NCI-H82 treated with DMSO at 0.1 percent for 48 hours (cell line): Measurements from ENCODE around the gene ZNF503.

Source experiments
- DNase-seq: peaks from one replicate; lab custom pipeline; 2025; ENCODE audit not compliant: unreplicated experiment; lab: John Stamatoyannopoulos, UW

Gene ZNF503

DNA sequence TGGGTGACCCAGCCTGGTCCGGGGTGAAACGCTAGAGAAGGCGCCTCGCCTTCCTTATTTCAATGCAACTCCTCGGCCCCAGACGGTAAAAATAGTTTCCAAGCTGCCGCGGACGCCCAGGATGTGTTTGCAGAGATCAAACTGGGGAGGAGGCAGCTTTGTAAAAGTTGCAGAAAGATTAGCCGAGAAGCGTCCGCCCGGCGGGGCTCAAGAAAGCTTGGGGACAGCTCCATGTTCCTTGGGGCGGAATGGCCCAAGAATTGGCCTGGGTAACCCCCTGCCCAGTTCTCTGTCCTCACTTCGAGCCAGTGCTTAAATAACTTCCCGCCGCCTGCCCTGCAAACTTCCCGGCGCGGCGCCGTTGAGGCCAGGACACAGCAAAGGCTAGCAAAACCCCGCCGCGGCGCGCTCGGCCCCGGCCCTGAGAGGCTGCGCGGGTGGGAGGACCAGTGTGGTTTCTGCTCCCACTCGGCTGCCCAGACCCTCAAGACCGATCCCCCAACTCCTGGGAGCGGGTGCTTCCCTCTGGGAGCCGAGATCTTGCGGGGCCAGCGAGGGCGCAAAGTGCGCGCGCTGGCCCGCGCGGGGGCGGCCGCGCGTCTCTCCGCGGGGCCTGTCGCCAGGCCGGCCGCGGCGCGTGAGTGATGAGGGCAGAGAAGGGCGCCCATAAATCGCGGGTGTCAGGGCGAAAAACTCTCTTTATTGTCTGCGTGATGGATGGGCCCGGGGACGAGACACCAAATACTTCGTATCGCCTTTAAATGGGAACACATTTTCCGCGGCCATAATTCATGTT, 6.3 kb upstream of the ZNF503 start:
- DNase-seq, result no peak

DNA sequence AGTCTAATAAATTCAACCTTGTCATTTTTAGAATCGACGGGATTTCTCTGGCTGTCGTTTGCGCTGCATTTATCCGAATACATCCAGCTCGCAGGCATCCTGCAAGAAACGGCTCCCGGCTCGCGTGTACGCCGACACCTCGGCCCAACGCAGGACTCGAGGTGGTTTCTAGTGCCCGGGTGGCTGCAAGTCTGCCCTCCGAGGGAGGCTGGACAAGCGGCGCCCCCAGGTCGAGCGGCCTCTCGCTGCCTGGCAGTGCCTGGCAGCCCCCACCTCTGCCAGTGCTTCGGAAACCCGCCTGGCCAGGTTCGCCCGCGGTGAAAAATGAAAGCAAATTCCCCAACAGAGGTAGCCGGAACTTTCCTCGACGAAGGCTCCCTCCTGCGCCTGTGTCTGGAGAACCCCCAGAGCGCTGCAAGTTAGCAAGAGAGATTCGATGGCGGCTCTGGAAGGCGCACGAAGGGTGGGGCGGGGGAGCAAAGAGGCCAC, 5.7 kb upstream of the ZNF503 start:
- DNase-seq, result no peak

DNA sequence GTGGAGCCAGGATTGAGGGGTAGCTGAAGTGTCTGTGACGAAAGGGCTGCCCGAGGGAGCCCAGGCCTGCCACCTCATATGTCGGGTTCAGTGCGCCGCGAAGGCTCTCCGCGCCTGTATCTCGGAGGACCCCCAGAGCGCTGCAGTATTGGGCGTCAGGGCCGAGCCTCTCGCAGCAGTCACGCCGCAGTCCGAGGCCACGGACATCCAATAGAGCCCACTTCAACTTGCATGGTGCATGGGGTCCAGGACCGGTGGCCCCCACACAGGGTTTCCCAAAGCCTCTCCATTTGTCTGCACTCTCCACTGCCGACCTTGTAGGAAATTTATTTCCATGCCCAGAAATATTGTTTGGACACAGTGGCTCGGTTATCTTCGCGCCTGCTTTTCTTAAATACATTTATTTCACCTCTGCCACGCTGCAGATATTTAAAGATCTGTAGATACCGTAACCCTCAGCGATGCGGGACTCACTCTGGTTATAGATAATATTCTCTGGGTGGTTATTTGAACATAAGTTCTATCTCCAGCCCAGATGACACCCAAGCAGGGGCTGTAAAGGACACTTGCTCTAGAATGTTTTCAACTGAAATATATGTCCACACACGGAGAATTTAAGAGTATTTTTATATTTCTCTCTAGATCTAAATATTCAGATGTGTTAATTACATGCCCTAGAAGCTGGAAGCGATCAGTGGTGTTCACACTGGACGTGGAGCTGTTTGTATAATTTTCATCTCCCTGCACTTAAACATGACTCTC, 5.1 kb upstream of the ZNF503 start:
- no peak for DNase-seq

DNA sequence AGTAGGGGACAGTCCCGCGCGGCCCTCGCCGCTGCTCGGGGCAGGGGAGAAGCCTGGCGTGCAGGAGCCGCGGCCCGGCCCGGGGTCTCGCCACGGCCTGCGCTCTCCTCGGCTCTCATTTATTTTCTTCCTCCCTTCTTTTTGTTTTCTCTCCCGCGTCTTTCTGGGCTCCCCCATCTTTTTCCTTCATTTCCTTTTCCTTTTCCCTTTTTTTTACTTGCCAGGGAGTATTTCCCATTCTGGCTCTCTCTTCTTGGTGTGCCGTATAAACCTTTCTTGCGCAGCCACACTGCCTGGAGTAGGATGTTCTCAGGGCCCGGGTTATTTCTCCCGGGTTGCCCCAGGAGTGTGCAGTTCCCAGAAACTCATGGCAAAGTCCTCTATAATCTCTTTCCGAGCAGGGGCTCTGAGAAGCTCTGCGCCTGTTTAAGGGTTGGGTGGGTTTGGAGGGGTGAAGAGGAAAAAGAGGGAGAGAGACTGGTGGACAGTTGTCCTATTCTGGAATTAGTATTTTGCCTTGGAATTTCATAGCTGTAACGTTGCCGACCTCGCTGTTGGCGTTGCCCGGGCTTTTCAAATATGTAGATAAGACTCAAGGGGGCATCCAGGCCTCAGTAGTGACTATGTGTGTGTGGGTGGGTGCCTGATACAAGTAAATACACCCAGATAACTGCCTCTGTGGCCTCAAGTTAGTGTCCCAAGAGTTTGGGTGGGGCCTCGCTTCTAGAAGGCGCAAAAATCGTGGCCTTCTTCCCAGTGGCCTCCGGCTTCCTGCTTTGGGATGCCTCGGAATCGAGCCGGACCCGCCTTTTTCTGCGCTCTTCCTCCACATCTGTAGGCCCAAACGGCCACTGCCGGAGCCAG, 4.3 kb upstream of the ZNF503 start:
- DNase-seq, result no peak

DNA sequence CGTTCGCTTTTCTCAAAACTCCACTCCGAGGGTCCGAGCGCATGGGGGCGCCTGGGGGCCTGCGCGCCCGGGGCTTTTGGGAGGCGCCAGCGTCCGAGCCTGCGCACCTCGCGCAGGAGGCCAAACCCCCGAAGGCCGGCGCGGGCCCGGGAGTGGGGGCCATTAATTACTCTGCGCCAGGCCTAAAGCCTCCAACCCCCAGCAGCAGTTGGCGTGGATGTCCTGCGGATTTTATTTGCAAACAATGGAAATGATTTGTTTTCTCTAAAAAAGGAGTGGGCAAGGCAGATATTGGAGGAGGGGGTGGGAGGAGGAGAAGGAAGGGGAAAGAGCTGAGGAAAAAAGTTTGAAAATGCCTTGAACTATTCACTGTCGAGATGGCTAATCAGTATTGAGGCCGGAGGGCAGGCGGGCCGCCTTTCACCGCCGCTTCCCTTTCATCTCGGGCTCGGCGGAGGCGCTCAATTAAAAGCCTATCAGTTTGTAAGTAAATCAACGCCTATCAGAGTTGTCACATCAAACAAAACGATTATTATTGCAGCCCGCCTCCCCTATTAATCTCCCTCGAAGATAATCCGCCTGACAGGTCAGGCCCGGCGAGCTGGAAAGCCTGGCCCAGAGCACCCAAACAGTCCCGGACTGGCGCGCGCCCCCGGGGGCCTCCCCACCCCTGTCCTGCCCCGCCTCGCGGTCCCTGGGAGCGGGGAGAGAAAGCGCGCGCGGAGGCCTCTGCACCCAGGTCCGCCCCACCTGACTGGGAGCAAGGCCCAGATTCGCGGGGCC, 3.4 kb upstream of the ZNF503 start:
- DNase-seq, result peak; percentile 22

DNA sequence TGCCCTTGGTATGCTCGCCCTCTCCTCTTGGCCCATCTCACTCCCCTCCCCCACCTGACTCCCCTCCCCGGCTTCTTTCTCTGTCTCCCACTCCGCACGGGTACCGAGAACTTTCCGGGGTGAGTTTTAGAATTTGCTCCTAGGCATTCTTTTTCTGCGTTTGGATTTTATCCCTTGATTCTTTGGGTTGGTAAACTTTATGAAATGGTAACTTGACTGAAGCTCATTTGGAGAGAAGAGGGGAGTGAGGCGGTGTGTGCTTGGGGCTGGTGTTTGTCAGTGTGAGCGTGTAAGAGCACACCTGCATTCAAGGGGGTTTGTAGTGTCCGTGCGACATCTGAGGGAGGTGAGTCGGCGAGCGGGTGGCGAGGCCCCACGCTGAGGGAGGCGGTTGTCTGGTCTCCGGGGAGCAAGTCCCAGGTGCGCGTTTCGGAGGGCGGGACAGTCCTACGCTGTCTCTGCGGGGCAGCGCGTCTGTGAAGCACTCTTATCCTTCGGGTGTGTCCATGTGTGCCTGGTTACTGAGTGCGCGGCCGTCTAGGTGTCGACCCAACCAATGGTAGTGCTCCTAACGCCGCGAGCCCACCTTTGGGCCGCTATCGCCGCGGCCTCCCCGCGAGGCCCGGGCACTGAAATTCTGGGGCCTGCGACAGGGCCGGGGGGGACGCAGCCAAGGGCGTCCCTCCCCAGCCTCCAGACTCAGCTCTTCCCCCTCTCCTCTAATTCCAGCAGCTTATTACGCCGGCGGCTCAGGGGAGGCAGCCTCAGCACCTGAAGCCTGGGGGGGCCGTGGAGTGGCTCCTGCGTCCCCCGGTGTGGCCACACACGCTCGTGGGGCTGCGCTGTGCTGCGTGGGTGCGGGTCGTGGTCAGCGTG, 2.6 kb upstream of the ZNF503 start:
- DNase-seq, result no peak

DNA sequence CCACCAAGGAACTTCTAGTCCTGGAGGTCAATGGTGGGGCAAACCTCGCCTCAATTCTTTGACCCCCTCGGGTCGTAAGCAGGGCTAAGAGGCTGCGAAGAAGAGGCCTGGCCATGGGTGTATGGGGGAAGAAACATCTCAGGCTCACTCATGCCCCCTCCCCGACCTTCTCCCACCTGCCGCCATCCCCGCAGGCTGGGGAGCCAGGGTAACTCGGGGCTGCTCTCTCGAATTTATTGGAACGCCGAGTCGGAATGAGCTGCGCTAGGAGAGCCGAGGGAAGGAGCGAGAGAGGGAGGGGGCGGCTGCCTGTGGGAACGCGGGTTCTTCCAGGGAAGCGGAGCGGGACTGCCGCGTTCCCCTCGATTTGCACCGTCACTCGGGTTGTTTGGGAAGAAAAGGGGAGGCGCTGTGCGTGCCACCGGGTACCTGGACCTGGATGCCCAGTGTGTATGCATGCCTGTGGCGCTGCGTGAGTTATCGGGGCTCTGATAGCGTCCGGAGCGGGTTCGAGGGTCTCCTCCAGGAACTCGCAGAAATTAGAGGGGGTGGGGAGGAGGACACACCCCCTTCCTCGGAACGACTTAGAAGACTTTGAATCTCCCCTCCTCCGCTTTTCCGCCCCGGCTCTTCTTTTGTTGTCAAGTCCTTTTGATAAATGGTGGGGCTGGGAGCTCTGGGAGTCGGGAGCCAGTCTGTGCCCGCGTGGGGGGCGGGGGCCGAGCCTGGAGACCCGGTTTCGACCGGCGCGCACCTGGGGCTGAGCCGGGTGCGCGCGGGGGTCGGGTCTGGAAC, 1.8 kb upstream of the ZNF503 start:
- no peak for DNase-seq

DNA sequence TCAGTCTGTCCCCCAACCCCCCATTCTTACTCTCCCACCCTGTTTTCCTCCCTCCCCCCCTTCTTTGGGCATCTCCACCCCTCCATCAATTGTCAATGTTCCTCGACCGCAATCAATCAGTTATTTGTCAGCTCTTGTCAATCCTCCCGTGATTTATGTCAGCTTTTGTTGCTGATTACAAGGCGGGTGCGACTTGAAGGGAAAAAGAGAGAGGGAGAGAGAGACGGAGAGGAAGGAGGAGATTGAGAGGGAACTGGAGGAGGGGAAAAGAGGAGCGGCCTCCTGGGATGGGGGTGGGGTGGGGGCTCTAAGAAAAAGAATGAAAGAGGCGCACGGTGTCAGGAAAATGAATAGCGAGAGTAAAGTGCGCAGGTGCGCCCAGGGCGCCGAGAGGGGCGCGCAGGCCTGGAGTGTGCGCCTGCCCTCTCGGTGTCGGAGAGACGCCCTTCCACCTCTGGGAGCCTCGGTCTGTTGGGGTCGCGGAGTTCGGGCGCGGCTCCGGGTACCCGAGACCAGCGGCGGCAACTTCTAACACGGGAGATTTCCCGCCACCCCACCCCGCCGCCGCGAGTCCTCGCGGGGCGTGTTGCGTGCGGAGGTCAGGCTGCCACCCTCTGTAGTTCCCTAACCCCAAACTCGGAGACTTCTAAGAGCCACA, 1.1 kb upstream of the ZNF503 start:
- DNase-seq, result no peak

DNA sequence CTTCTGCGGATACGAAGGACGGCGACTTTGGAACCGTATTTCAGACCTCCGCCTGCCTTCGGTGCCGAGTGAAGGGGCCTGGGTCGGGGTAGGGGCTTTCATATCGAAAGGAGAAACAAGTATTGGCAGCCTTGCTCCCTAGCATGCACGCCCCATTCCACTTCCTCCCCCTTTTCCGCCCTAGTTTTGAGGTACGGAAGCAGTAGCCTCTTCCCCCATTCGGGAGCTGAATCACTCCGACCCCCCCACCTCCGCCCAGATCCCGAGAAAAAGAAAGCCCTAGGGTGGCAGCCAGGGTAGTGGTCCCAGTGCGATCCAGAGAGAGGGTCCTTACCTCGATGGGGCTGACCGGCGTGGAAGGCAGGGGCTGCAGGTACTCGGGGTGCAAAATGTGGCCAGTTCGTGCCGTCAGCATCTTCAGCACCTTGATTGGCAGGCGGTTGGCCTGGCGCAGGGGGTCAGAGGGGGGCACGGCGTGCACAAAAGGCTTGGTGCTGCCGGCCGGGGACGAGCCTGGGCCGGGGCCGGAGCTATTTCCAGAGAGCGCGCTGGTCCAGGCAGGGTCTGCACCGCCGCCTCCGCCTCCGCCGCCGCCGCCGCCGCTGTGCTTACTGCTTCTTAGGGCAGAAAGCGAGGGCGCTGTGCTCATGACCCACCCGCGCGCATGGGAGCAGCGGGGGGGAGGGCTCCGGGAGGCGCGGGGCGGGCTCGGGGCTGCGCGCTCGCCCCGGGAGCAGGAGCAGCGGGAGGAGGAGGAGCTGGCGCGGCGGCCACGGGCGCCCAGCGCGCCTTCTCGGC, 594 bp downstream of the ZNF503 start:
- no peak for DNase-seq

DNA sequence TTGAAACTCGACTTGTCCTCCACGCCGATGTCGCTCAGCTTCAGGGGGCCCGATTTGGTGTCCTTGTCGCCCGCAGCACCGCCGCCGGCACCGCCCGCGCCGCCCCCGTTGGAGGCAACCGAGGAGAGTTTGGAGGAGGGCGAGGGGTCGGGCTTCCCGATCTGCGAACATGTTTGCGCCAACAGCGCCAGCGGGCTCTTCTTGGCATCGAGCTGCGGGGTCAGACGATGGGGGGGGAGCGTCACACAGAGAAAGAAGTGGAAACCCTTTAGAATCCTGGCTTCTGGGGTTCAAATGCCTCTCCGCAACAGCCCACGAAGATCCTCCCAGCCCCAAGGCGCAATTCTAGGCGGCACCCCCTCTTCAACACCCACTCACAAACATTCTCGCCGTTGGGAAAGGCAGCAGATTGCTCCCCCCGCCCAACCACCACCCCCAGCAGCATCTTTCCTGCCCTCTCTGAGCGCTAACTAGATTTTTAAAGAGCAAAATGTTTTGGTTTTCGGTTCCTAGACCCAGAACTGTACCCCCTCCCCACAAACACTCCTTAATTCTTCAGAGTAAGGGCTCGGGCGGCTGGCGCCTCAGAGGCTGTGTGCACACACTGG, 1.3 kb downstream of the ZNF503 start:
- DNase-seq, result no peak

DNA sequence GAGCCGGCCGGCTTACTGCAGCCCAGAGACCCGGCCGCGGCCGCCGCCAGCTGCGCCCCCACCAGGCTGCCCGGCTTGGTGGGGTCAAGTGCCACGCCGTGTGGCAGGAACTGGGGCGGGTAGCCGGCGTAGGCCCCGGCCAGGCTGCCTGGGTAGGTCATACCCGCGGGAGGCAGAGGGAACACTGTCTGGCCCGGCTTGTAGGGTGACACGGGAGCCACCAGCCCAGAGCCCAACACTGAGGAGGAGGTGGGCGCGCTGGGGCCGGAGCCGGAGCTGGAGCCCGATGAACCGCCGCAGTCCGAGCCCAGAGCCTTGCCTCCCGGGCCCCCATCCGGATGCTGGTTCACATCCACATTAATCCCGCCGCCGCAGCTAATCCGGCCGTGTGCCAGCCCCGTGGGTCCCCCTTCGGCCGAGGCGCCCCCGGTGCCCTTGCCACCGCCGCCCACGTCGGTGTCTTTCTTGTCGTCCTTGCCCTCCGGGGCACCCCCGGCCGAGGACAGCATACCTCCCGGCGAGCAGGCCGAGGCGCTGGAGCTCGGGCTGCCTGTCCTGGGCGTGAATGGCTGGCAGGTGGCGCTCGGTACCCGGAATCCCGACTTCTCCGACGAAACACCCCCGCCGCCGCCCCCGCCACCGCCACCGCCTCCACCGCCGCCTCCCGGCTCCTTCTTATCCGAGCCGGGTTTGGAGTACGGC, 2.0 kb downstream of the ZNF503 start:
- no peak for DNase-seq

DNA sequence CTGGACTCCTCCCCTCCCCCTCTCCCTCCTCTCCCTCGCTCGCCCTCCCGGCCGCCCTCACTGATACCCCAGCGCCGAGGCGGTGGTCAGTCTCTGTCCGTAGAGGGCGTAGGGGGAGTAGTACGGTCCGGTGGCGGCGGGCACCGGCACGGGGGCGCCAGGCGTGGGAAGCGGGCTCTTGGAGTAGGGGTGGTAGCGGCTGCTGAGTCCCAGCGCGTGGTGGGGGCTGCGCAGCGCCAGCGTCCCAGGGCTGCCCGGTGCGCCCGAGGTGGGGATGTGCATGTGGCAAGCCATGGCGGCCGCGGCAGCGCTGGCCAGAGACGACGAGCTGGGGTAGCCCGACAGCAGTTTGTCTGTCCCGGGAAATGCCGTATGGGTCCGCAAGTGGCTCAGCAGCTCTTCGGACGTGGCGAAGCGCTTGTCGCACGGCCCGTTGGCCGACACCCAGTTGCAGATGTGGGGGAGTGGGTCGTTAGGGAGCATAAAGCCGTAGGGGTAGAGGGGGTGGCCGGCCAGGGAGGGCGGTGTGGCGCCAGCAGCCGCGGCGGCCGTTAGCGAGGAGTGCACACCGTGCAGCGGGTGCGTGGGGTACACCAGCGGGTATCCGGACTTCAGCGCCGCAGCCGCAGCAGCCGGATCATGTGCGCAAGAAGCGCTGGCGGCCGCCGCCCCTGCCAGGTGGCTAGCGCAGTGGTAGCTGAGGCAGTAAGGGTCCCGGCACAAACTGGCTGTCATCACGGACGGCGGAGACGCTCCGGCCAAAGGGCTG, 2.7 kb downstream of the ZNF503 start:
- DNase-seq, result no peak

DNA sequence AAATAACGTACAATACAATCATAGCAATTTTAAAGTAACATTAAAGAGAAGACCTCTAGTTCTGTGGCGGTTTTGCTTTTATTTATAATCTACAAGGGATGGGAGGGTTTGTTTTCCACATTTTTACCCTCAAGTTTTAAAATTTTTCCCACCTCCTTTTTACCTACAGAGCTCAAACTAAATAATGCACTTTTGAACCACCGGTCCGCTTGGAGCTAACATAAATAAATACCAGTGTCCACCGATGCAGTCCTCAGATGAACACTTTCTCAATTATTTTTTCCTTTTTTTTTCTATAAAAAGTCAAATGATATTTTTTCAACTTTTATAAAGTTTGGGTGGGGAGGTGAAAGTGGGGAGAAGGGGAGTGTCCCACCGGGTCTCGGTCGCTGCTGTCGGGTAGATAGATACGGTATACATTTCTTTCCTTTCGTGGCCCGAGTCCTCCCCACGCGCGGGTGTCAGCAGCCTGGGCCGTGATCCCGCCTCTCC, 3.3 kb downstream of the ZNF503 start:
- DNase-seq, result no peak

DNA sequence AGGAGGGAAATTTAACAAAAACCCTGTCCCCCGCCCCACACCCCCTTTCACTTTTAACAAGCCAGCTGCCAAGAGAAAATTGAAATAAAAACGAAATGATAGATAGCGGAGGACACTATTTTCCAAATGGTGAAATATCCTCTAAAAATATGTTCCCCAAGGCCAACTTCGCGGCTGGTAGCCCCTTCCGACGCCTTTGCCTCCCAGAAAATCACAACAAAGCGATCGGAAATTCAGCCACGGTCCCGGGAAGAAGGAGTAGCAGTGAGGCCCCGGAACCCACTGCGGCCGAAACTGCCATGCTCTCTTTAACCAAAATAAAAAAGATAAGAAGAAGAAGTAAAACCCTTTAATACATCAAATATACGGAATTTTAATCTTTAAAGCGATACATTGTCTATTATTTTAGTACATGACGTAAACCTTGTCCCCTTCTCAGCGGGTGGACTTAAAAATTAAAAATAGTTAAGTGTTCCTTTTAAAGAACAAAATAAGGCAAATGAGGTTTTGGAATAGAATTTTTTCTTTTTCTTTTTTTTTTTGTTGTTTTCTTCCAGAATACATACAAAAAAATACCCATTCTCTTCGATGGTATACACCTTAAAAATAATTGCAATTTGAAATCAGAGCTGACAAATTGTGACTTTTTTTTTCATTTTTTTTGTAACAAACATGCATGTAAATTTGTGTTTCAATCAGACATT, 3.9 kb downstream of the ZNF503 start:
- DNase-seq, result no peak
